Measurements from ENCODE around the gene ZNF414. TPM values are rescaled to one million over a fixed set of nuclear protein-coding genes. Genes with fewer than 3 reads are reported as not detected.

The ZNF414 gene
- total and polyA plus RNA-seq, 9 of the 15 experiments (the other 6 are each of a cell fraction or from before 2014, with no cell fraction given), result 0.03 to 27.2 (median 2.2) TPM; not detected in 2

DNA sequence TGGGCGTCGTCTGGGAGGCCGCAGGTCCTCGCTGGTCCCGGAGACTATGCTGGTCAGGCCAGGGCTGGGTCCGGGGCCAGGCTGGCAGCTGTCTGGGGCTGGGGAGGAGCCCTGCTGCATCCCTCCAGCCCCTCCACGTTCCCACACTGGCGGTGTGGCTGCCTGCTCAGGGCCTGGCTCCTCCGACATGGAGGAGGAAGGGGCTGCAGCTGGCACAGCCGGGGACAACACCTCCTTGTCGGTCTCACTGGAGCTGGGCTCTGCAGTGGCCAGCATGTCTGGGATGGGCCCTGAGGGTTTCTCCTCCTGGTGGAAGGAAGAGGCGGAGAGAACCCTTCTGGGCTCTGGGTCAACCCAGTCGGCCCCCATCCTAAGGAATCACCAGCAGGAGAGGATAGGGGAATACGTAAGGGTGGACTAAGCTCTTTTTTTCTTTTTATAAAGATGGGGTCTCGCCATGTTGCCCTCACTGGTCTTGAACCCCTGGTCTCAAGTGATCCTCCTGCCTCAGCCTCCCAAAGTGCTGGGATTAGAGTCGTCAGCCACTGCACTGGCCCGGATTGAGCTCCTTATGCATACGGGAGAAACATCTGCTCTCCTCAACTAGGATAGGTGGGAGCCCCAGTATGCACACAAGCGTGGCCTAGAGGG is 806 bp downstream of the ZNF414 start (continued):
- TF ChIP-seq, protein P1, sequence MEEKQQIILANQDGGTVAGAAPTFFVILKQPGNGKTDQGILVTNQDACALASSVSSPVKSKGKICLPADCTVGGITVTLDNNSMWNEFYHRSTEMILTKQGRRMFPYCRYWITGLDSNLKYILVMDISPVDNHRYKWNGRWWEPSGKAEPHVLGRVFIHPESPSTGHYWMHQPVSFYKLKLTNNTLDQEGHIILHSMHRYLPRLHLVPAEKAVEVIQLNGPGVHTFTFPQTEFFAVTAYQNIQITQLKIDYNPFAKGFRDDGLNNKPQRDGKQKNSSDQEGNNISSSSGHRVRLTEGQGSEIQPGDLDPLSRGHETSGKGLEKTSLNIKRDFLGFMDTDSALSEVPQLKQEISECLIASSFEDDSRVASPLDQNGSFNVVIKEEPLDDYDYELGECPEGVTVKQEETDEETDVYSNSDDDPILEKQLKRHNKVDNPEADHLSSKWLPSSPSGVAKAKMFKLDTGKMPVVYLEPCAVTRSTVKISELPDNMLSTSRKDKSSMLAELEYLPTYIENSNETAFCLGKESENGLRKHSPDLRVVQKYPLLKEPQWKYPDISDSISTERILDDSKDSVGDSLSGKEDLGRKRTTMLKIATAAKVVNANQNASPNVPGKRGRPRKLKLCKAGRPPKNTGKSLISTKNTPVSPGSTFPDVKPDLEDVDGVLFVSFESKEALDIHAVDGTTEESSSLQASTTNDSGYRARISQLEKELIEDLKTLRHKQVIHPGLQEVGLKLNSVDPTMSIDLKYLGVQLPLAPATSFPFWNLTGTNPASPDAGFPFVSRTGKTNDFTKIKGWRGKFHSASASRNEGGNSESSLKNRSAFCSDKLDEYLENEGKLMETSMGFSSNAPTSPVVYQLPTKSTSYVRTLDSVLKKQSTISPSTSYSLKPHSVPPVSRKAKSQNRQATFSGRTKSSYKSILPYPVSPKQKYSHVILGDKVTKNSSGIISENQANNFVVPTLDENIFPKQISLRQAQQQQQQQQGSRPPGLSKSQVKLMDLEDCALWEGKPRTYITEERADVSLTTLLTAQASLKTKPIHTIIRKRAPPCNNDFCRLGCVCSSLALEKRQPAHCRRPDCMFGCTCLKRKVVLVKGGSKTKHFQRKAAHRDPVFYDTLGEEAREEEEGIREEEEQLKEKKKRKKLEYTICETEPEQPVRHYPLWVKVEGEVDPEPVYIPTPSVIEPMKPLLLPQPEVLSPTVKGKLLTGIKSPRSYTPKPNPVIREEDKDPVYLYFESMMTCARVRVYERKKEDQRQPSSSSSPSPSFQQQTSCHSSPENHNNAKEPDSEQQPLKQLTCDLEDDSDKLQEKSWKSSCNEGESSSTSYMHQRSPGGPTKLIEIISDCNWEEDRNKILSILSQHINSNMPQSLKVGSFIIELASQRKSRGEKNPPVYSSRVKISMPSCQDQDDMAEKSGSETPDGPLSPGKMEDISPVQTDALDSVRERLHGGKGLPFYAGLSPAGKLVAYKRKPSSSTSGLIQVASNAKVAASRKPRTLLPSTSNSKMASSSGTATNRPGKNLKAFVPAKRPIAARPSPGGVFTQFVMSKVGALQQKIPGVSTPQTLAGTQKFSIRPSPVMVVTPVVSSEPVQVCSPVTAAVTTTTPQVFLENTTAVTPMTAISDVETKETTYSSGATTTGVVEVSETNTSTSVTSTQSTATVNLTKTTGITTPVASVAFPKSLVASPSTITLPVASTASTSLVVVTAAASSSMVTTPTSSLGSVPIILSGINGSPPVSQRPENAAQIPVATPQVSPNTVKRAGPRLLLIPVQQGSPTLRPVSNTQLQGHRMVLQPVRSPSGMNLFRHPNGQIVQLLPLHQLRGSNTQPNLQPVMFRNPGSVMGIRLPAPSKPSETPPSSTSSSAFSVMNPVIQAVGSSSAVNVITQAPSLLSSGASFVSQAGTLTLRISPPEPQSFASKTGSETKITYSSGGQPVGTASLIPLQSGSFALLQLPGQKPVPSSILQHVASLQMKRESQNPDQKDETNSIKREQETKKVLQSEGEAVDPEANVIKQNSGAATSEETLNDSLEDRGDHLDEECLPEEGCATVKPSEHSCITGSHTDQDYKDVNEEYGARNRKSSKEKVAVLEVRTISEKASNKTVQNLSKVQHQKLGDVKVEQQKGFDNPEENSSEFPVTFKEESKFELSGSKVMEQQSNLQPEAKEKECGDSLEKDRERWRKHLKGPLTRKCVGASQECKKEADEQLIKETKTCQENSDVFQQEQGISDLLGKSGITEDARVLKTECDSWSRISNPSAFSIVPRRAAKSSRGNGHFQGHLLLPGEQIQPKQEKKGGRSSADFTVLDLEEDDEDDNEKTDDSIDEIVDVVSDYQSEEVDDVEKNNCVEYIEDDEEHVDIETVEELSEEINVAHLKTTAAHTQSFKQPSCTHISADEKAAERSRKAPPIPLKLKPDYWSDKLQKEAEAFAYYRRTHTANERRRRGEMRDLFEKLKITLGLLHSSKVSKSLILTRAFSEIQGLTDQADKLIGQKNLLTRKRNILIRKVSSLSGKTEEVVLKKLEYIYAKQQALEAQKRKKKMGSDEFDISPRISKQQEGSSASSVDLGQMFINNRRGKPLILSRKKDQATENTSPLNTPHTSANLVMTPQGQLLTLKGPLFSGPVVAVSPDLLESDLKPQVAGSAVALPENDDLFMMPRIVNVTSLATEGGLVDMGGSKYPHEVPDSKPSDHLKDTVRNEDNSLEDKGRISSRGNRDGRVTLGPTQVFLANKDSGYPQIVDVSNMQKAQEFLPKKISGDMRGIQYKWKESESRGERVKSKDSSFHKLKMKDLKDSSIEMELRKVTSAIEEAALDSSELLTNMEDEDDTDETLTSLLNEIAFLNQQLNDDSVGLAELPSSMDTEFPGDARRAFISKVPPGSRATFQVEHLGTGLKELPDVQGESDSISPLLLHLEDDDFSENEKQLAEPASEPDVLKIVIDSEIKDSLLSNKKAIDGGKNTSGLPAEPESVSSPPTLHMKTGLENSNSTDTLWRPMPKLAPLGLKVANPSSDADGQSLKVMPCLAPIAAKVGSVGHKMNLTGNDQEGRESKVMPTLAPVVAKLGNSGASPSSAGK (IDR thresholded peaks at IDR 0.05), result 0 out of 2 replicates have a peak, but pooled peaks have one; percentile 10
- TF ChIP-seq, protein P2, sequence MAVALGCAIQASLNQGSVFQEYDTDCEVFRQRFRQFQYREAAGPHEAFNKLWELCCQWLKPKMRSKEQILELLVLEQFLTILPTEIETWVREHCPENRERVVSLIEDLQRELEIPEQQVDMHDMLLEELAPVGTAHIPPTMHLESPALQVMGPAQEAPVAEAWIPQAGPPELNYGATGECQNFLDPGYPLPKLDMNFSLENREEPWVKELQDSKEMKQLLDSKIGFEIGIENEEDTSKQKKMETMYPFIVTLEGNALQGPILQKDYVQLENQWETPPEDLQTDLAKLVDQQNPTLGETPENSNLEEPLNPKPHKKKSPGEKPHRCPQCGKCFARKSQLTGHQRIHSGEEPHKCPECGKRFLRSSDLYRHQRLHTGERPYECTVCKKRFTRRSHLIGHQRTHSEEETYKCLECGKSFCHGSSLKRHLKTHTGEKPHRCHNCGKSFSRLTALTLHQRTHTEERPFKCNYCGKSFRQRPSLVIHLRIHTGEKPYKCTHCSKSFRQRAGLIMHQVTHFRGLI (CRISPR knock-in tag; IDR thresholded peaks at IDR 0.05), result no peak
- TF ChIP-seq MBD2 (IDR thresholded peaks at IDR 0.05; ENCODE audit: borderline replicate concordance, low read depth), result no peak
- TF ChIP-seq ZKSCAN8 (CRISPR knock-in tag; IDR thresholded peaks at IDR 0.05), result peak; percentile 34; the same call in 1 of the 2 replicates
- no peak for TF ChIP-seq SP1 (CRISPR knock-in tag; IDR thresholded peaks at IDR 0.05)
- TF ChIP-seq TARDBP (IDR thresholded peaks at IDR 0.05), result 0 out of 2 replicates have a peak, but pooled peaks have one; percentile 14
- TF ChIP-seq, protein P3, sequence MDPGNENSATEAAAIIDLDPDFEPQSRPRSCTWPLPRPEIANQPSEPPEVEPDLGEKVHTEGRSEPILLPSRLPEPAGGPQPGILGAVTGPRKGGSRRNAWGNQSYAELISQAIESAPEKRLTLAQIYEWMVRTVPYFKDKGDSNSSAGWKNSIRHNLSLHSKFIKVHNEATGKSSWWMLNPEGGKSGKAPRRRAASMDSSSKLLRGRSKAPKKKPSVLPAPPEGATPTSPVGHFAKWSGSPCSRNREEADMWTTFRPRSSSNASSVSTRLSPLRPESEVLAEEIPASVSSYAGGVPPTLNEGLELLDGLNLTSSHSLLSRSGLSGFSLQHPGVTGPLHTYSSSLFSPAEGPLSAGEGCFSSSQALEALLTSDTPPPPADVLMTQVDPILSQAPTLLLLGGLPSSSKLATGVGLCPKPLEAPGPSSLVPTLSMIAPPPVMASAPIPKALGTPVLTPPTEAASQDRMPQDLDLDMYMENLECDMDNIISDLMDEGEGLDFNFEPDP (CRISPR knock-in tag; IDR thresholded peaks at IDR 0.05), result no peak
- TF ChIP-seq HSF4 (CRISPR knock-in tag; IDR thresholded peaks at IDR 0.05; ENCODE audit: borderline replicate concordance), result no peak
- TF ChIP-seq POLR2B (IDR thresholded peaks at IDR 0.05; ENCODE audit: low read depth, partially characterized antibody), result peak; percentile 18
- TF ChIP-seq, protein P4, sequence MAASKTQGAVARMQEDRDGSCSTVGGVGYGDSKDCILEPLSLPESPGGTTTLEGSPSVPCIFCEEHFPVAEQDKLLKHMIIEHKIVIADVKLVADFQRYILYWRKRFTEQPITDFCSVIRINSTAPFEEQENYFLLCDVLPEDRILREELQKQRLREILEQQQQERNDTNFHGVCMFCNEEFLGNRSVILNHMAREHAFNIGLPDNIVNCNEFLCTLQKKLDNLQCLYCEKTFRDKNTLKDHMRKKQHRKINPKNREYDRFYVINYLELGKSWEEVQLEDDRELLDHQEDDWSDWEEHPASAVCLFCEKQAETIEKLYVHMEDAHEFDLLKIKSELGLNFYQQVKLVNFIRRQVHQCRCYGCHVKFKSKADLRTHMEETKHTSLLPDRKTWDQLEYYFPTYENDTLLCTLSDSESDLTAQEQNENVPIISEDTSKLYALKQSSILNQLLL (CRISPR knock-in tag; IDR thresholded peaks at IDR 0.05; ENCODE audit: borderline replicate concordance), result no peak
- no peak for TF ChIP-seq FOXK2 (conservative IDR thresholded peaks at IDR 0.05 in 1 of 2, IDR thresholded peaks at IDR 0.05 in 1 of 2; ENCODE audit: low read depth in 2 of 2)

Measured in K562 (cell line).